K562 (cell line): ENCODE data around the gene GSKIP. TPM values are rescaled to one million over a fixed set of nuclear protein-coding genes. Genes with fewer than 3 reads are reported as not detected.

Experiments
- ATAC-seq: fragments of 200-7000 bp; cut with Tn5 transposase; 3 replicates; pipeline ENCODE4 v1.9.1; 2020; ENCODE audit warnings: moderate library complexity
- BruUV-seq: library from RNA; stranded (reverse); fragments of 400-500 nt; replicated peaks from 2 replicates; lab custom pipeline; 2021; lab: Mats Ljungman, UMichigan
- CTCF ChIA-PET: fragments of 300-600 bp; formaldehyde crosslinking; extraction: SDS; loops from one replicate; lab custom pipeline; 2021; ENCODE audit warnings: low intra/inter-chr PET ratio; lab: Yijun Ruan, JAX
- POLR2A ChIA-PET: fragments of 300-600, 350-650 bp; sonication (Branson Sonifier 250); formaldehyde crosslinking; extraction: SDS; loops from one replicate; lab custom pipeline; 2021; ENCODE audit warnings: antibody characterized with exemption, inconsistent platforms; lab: Yijun Ruan, JAX
- DNase-seq, 4 experiments: peaks; one replicate each; pipeline versions ENCODE4 v3.0.0 to v3.0.0-alpha.2; 2011 to 2018; ENCODE audit warnings: low spot score in 3 of 4, mixed read lengths in 3 of 4; ENCODE audit errors: extremely low read depth in 1 of 4
- FAIRE-seq: peaks from 2 replicates; lab custom pipeline; 2011; peaks lifted over from hg19 to GRCh38; lab: Jason Lieb, UNC
- H2AFZ ChIP-seq: 2 replicates; pipeline ENCODE4 v1.6.0; 2011; ENCODE audit warnings: low read depth, low read length, control low read depth, inconsistent platforms
- H3K27ac ChIP-seq: fragments of 200-600 bp; 3 replicates; pipeline ENCODE4 v1.8.0; 2011; ENCODE audit warnings: low read depth, mild to moderate bottlenecking, control low read depth, inconsistent platforms, low read length, moderate library complexity, mixed read lengths; ENCODE audit errors: extremely low read depth
- H3K27me3 ChIP-seq, 2 experiments: fragments of 300-600 bp in 1 of 2; 2 replicates in 1 of 2; 3 replicates in 1 of 2; pipeline versions ENCODE4 v1.6.0 to v1.8.0; 2011; ENCODE audit warnings: inconsistent platforms in 2 of 2, low read length in 2 of 2, mild to moderate bottlenecking in 1 of 2, mixed read lengths in 1 of 2, moderate library complexity in 1 of 2; ENCODE audit not compliant: control insufficient read depth in 2 of 2, insufficient read depth in 2 of 2
- H3K36me3 ChIP-seq: fragments of 300-600 bp; 3 replicates; pipeline ENCODE4 v1.8.0; 2011; ENCODE audit warnings: mild to moderate bottlenecking, low read length, inconsistent platforms; ENCODE audit not compliant: control insufficient read depth, insufficient read depth
- H3K4me1 ChIP-seq, 2 experiments: fragments of 200-600 bp in 1 of 2; replicated peaks in 1 of 2; 2 replicates in 1 of 2; 3 replicates in 1 of 2; pipeline versions ENCODE4 v1.5.1 to v1.8.0; 2011; ENCODE audit warnings: inconsistent platforms in 2 of 2, low read length in 2 of 2, mild to moderate bottlenecking in 1 of 2, mixed read lengths in 1 of 2, moderate library complexity in 1 of 2; ENCODE audit not compliant: control insufficient read depth in 2 of 2, insufficient read depth in 2 of 2
- H3K4me2 ChIP-seq: 2 replicates; pipeline ENCODE4 v1.6.1; 2011; ENCODE audit warnings: low read length, control low read depth, inconsistent platforms, mixed read lengths; ENCODE audit not compliant: insufficient read depth
- H3K4me3 ChIP-seq: fragments of 200-600 bp; sonication (generic), shearing (Covaris generic); 2 replicates; pipeline ENCODE4 v1.5.1; 2016; ENCODE audit warnings: control low read depth, inconsistent platforms
- H3K79me2 ChIP-seq: fragments of 200-600 bp; 3 replicates; pipeline ENCODE4 v1.8.0; 2011; ENCODE audit warnings: low read length, inconsistent platforms; ENCODE audit not compliant: control insufficient read depth, insufficient read depth
- H3K9ac ChIP-seq, 2 experiments: 2 replicates each; pipeline versions ENCODE4 v1.6.0 to v1.6.1; 2011; ENCODE audit warnings: low read depth in 2 of 2, low read length in 2 of 2, control low read depth in 1 of 2, inconsistent platforms in 1 of 2, mild to moderate bottlenecking in 1 of 2, mixed read lengths in 1 of 2; ENCODE audit not compliant: insufficient read depth in 1 of 2
- H3K9me1 ChIP-seq: one replicate; pipeline ENCODE4 v1.6.0; 2011; ENCODE audit warnings: inconsistent platforms, mild to moderate bottlenecking, low read length, moderate library complexity; ENCODE audit not compliant: control insufficient read depth, insufficient read depth
- H3K9me3 ChIP-seq: replicated peaks from 2 replicates; pipeline ENCODE4 v1.5.1; 2011; ENCODE audit warnings: low read depth, low read length, inconsistent platforms; ENCODE audit not compliant: control insufficient read depth, insufficient read depth
- H4K20me1 ChIP-seq: replicated peaks from 2 replicates; pipeline ENCODE4 v1.6.1; 2011; ENCODE audit warnings: low read length, inconsistent platforms, mixed read lengths; ENCODE audit not compliant: control insufficient read depth, insufficient read depth
- DACH1 ChIP-seq: fragments of 450-650 bp; IDR thresholded peaks from 2 replicates; pipeline ENCODE4 v1.6.1; 2018; ENCODE audit not compliant: partially characterized antibody
- IRF1 ChIP-seq: sonication (generic); formaldehyde crosslinking; IDR thresholded peaks from 2 replicates; pipeline ENCODE4 v1.8.0; 2022; ENCODE audit warnings: missing genetic modification reagents, mild to moderate bottlenecking, borderline replicate concordance
- NFE2 ChIP-seq: IDR thresholded peaks from 2 replicates; pipeline ENCODE4 v1.6.1; 2014; ENCODE audit warnings: antibody characterized with exemption, low read depth
- NR3C1 ChIP-seq: sonication (generic); formaldehyde crosslinking; IDR thresholded peaks from 2 replicates; pipeline ENCODE4 v1.8.1; 2022; ENCODE audit warnings: missing genetic modification reagents
- PCBP2 ChIP-seq: fragments of 200-400 bp; formaldehyde crosslinking; IDR thresholded peaks from 2 replicates; pipeline ENCODE4 v1.6.1; 2018; ENCODE audit warnings: low read length, low read depth, mild to moderate bottlenecking, moderate library complexity; ENCODE audit not compliant: poor library complexity, severe bottlenecking
- RERE ChIP-seq: sonication (generic); formaldehyde crosslinking; IDR thresholded peaks from 2 replicates; pipeline ENCODE4 v1.8.0; 2023; ENCODE audit warnings: missing genetic modification reagents, mild to moderate bottlenecking, borderline replicate concordance
- SAFB ChIP-seq: fragments of 200-400 bp; formaldehyde crosslinking; IDR thresholded peaks from 2 replicates; pipeline ENCODE4 v1.6.1; 2017; ENCODE audit warnings: low read depth, low read length, borderline replicate concordance
- SRSF1 ChIP-seq: fragments of 200-400 bp; formaldehyde crosslinking; IDR thresholded peaks from 2 replicates; pipeline ENCODE4 v1.6.1; 2017; ENCODE audit warnings: mild to moderate bottlenecking, low read depth, low read length, moderate library complexity
- ZMIZ1 ChIP-seq, 2 experiments: fragments of 150-350 bp in 1 of 2; IDR thresholded peaks; 2 replicates each; pipeline ENCODE4 v1.6.1; 2012 to 2016; ENCODE audit warnings: low read depth in 2 of 2, low read length in 2 of 2, mild to moderate bottlenecking in 1 of 2, moderate library complexity in 1 of 2
- ZNF695 ChIP-seq: fragments of 450-650 bp; formaldehyde crosslinking; IDR thresholded peaks from 2 replicates; pipeline ENCODE4 v1.4.0; 2020; ENCODE audit warnings: mild to moderate bottlenecking, moderate library complexity
- ZNF79 ChIP-seq: fragments of 250-450 bp; sonication (Bioruptor Pico); IDR thresholded peaks from 2 replicates; pipeline ENCODE4 v1.4.0; 2020; ENCODE audit warnings: low read depth, mild to moderate bottlenecking, moderate library complexity
- WGBS: fragments of 100-300 bp; shearing (Covaris generic); methylation state at CpG from one replicate; pipeline ENCODE4 v1.1.6; 2016; ENCODE audit warnings: low coverage, mixed read lengths; ENCODE audit not compliant: insufficient coverage; ENCODE audit errors: missing lambda C conversion rate; 5-methylcytosine and 5-hydroxymethylcytosine counted together
- in situ Hi-C: fragments of 300-500 bp; cut with MboI; formaldehyde crosslinking; loops from 4 replicates; pipeline ENCODE4 v1.15.0; 2018; ENCODE audit warnings: inconsistent platforms, mixed read lengths
- intact Hi-C: fragments of 100-400 bp; cut with micrococcal nuclease; formaldehyde crosslinking; loops from 2 replicates; pipeline ENCODE4 v1.14.2; 2022
- polyA plus RNA-seq, 8 experiments: library from polyadenylated mRNA; depleted of rRNA in 4 of 8; stranded (reverse) in 5 of 8; unstranded in 3 of 8; fragments of >200 nt; fragmentation: Nextera tagmentation in 2 of 8; fragmentation: Illumina TruSeq in 1 of 8; extraction: Ambion mirVana in 2 of 8; extraction: Trizol in 1 of 8; gene quantifications; 2 replicates each; pipeline versions ENCODE4 v1.2.1 to v1.2.3, GENCODE V29; 2011 to 2014; ENCODE audit warnings: inconsistent platforms in 1 of 8, missing spikeins in 1 of 8
- total RNA-seq, 7 experiments: library from RNA; depleted of rRNA in 6 of 7; stranded (reverse); fragments of >200 nt in 6 of 7; fragmentation: Illumina TruSeq in 2 of 7; extraction: Trizol in 2 of 7; gene quantifications; 2 replicates each; pipeline versions ENCODE4 v1.2.1 to v1.2.3, GENCODE V29; 2011 to 2021; ENCODE audit warnings: low replicate concordance in 1 of 7

Gene GSKIP
- total and polyA plus RNA-seq, 9 of the 15 experiments (the other 6 are each of a cell fraction or from before 2014, with no cell fraction given): 12.9 to 58.9 (median 22.2) TPM

GRCh38 chr14:96373538-96373937 is 10.2 kb downstream of the GSKIP start:
- H3K9me3 ChIP-seq: no peaks in the 10 kb centered on the region
- 74% methylated on average over 3 of the region's 3 CpGs for WGBS
- FAIRE-seq (no peak), DNase-seq (no peak), ATAC-seq (no peak)
- H3K4me1 ChIP-seq: peaks cover 0 to 4% of the 10 kb centered on the region in 2 experiments; a peak in 2 of 5 replicates
- ChIA-PET POLR2A (no interaction called here), CTCF (no interaction called here)
- intact Hi-C loops: no loop called here
- no peaks in the 10 kb centered on the region for H3K27me3 ChIP-seq
- no TSS peak for BruUV-seq
- H2AFZ ChIP-seq: no peak overlapping the region
- H3K4me2 ChIP-seq: no peak overlapping the region
- H3K36me3 ChIP-seq: no peaks in the 10 kb centered on the region
- no peaks in the 10 kb centered on the region for H4K20me1 ChIP-seq
- H3K9ac ChIP-seq: no peak overlapping the region
- H3K9me1 ChIP-seq: no peaks in the 10 kb centered on the region
- peaks cover 37% of the 10 kb centered on the region for H3K79me2 ChIP-seq
- in situ Hi-C loops: no loop called here
- H3K27ac ChIP-seq: no peak overlapping the region
- H3K4me3 ChIP-seq: no peak overlapping the region
- TF ChIP-seq NFE2 (no peak), IRF1 (no peak), ZMIZ1 (IDR thresholded peaks at IDR 0.05; ENCODE audit: low read depth in 2 of 2, low read length in 2 of 2) (no peak), RERE (CRISPR knock-in tag) (no peak), PCBP2 (no peak), SRSF1 (no peak), ZNF695 (CRISPR knock-in tag) (no peak), ZNF79 (CRISPR knock-in tag) (no peak), SAFB (no peak), DACH1 (no peak), NR3C1 (CRISPR knock-in tag) (no peak)
